ENCODE results near the gene FBN1. TPM values are rescaled to one million over a fixed set of nuclear protein-coding genes. Genes with fewer than 3 reads are reported as not detected.

Gene FBN1
- polyA plus RNA-seq, 2 of the 4 experiments (the other 2 are of a cell fraction) = 6.3 to 9.4 TPM

DNA sequence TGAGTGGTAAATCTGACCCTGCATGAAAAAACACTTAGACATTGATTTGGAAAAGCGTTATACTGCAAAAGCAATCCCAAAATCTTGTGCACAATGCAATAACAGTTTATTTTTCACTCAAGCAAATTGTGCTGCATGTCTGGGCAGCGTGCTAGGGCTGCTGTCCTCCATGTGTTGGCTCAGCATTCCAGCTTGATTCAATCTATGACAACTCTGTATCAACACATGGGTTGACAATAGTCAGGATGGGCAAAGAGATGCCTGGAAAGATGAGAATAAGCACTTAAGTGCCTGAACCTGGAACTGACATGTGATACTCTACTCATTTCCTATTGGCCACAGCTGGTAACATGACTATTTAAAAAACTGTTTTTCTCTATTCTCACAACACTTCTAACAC is 262.5 kb downstream of the FBN1 start (continued):
- TF ChIP-seq FOSL2 (IDR thresholded peaks at IDR 0.05) (no peak), FOSL2 (CRISPR knock-in tag; IDR thresholded peaks at IDR 0.05) (no peak), KDM5A (IDR thresholded peaks at IDR 0.05) (no peak), CBX8 (IDR thresholded peaks at IDR 0.05) (no peak)

DNA sequence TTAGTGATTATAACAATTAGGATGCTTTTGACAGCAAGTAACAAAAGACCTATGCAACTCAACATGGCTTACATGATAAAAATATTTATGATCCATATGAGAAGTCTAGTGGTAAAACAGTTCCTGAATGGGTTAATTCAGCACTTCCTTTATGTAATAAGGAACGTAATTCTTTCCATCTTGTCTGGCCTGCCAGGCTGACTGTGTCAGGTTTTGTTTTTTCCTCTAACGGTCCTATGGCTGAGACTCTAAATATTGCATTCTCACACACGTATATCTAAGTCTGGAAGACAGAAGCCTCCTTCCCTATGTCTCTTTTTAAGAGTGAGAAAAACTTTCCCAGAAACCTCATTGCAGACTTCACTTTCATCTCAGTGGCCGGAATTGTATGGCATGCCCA is 263.6 kb downstream of the FBN1 start:
- ATAC-seq (no peak), DNase-seq (ENCODE audit: low read depth in 1 of 2, low spot score in 1 of 2) (no peak), FAIRE-seq (no peak)
- TF ChIP-seq KDM1A (IDR thresholded peaks at IDR 0.05; ENCODE audit: low read depth) (no peak), SREBF2 (IDR thresholded peaks at IDR 0.05) (no peak), CBX2 (IDR thresholded peaks at IDR 0.05; ENCODE audit: borderline replicate concordance, low read depth) (no peak)
- TF ChIP-seq, protein P1, sequence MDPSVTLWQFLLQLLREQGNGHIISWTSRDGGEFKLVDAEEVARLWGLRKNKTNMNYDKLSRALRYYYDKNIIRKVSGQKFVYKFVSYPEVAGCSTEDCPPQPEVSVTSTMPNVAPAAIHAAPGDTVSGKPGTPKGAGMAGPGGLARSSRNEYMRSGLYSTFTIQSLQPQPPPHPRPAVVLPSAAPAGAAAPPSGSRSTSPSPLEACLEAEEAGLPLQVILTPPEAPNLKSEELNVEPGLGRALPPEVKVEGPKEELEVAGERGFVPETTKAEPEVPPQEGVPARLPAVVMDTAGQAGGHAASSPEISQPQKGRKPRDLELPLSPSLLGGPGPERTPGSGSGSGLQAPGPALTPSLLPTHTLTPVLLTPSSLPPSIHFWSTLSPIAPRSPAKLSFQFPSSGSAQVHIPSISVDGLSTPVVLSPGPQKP (IDR thresholded peaks at IDR 0.05; ENCODE audit: low read depth, low read length) = no peak
- TF ChIP-seq, protein P2, sequence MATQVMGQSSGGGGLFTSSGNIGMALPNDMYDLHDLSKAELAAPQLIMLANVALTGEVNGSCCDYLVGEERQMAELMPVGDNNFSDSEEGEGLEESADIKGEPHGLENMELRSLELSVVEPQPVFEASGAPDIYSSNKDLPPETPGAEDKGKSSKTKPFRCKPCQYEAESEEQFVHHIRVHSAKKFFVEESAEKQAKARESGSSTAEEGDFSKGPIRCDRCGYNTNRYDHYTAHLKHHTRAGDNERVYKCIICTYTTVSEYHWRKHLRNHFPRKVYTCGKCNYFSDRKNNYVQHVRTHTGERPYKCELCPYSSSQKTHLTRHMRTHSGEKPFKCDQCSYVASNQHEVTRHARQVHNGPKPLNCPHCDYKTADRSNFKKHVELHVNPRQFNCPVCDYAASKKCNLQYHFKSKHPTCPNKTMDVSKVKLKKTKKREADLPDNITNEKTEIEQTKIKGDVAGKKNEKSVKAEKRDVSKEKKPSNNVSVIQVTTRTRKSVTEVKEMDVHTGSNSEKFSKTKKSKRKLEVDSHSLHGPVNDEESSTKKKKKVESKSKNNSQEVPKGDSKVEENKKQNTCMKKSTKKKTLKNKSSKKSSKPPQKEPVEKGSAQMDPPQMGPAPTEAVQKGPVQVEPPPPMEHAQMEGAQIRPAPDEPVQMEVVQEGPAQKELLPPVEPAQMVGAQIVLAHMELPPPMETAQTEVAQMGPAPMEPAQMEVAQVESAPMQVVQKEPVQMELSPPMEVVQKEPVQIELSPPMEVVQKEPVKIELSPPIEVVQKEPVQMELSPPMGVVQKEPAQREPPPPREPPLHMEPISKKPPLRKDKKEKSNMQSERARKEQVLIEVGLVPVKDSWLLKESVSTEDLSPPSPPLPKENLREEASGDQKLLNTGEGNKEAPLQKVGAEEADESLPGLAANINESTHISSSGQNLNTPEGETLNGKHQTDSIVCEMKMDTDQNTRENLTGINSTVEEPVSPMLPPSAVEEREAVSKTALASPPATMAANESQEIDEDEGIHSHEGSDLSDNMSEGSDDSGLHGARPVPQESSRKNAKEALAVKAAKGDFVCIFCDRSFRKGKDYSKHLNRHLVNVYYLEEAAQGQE (IDR thresholded peaks at IDR 0.05) = no peak
- no peak overlapping the region for H3K4me3 ChIP-seq
- no peak overlapping the region for H3K27ac ChIP-seq
- no peaks in the 10 kb centered on the region for H3K9me3 ChIP-seq
- H3K4me2 ChIP-seq = no peak overlapping the region
- WGBS (ENCODE audit: missing lambda C conversion rate) = 56% methylated on average over 4 of the region's 4 CpGs
- ChIA-PET CTCF (no interaction called here), POLR2A (no interaction called here)
- no peaks in the 10 kb centered on the region for H3K4me1 ChIP-seq

DNA sequence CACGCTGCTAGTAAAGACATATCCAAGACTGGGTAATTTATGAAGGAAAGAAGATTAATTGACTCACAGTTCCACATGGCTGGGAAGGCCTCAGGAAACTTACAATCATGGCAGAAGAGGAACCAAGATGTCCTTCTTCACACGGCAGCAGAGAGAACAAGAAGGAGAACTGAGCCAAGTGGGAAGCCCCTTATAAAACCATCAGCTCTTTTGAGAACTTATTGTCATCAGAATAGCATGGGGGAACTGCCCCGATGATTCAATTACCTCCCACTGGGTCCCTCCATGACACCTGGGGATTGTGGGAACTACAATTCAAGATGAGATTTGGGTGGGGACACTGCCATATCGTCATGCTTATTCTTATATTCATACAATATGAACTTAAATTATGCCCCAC is 265.3 kb downstream of the FBN1 start:
- ATAC-seq = no peak
- Histone ChIP-seq H3K9me3 (no peaks in the 10 kb centered on the region), H3K4me2 (no peak overlapping the region), H3K4me1 (no peaks in the 10 kb centered on the region), H3K4me3 (no peak overlapping the region), H3K27ac (no peak overlapping the region)
- DNase-seq (ENCODE audit: low read depth in 1 of 2, low spot score in 1 of 2) = no peak
- WGBS (ENCODE audit: missing lambda C conversion rate) = 60% methylated on average over 4 of the region's 4 CpGs
- FAIRE-seq = no peak
- ChIA-PET CTCF (interaction anchor here (1.2 kb wide), 1 partner anchor 475 kb away, joined by 3 read pairs; no protein-coding TSS in a partner anchor), POLR2A (no interaction called here)
- TF ChIP-seq RCOR1 (IDR thresholded peaks at IDR 0.05; ENCODE audit: low read depth, low read length) (no peak), RNF2 (IDR thresholded peaks at IDR 0.05; ENCODE audit: borderline replicate concordance, low read depth) (no peak), CBX2 (IDR thresholded peaks at IDR 0.05; ENCODE audit: borderline replicate concordance, low read depth) (no peak), TP53 (CRISPR knock-in tag; IDR thresholded peaks at IDR 0.05) (no peak), ZC3H11A (IDR thresholded peaks at IDR 0.05) (no peak), NR3C1 (IDR thresholded peaks at IDR 0.05) (no peak), RFX5 (IDR thresholded peaks at IDR 0.05) (no peak), EHMT2 (IDR thresholded peaks at IDR 0.05; ENCODE audit: low read depth) (no peak), SMC3 (IDR thresholded peaks at IDR 0.05) (no peak), HOXB13 (CRISPR knock-in tag; IDR thresholded peaks at IDR 0.05; ENCODE audit: low read depth) (no peak), GATA3 (IDR thresholded peaks at IDR 0.05; ENCODE audit: borderline replicate concordance) (no peak), NFE2L2 (conservative IDR thresholded peaks at IDR 0.05; ENCODE audit: low read length) (no peak)
- TF ChIP-seq, protein P3, sequence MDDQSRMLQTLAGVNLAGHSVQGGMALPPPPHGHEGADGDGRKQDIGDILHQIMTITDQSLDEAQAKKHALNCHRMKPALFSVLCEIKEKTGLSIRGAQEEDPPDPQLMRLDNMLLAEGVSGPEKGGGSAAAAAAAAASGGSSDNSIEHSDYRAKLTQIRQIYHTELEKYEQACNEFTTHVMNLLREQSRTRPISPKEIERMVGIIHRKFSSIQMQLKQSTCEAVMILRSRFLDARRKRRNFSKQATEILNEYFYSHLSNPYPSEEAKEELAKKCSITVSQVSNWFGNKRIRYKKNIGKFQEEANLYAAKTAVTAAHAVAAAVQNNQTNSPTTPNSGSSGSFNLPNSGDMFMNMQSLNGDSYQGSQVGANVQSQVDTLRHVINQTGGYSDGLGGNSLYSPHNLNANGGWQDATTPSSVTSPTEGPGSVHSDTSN (IDR thresholded peaks at IDR 0.05) = no peak
- TF ChIP-seq, protein P4, sequence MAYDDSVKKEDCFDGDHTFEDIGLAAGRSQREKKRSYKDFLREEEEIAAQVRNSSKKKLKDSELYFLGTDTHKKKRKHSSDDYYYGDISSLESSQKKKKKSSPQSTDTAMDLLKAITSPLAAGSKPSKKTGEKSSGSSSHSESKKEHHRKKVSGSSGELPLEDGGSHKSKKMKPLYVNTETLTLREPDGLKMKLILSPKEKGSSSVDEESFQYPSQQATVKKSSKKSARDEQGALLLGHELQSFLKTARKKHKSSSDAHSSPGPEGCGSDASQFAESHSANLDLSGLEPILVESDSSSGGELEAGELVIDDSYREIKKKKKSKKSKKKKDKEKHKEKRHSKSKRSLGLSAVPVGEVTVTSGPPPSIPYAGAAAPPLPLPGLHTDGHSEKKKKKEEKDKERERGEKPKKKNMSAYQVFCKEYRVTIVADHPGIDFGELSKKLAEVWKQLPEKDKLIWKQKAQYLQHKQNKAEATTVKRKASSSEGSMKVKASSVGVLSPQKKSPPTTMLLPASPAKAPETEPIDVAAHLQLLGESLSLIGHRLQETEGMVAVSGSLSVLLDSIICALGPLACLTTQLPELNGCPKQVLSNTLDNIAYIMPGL (CRISPR knock-in tag; IDR thresholded peaks at IDR 0.05; ENCODE audit: borderline replicate concordance) = no peak
- TF ChIP-seq, protein P5, sequence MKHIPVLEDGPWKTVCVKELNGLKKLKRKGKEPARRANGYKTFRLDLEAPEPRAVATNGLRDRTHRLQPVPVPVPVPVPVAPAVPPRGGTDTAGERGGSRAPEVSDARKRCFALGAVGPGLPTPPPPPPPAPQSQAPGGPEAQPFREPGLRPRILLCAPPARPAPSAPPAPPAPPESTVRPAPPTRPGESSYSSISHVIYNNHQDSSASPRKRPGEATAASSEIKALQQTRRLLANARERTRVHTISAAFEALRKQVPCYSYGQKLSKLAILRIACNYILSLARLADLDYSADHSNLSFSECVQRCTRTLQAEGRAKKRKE (CRISPR knock-in tag; IDR thresholded peaks at IDR 0.05; ENCODE audit: low read depth) = no peak
